Left lung (tissue), 10 donors: ENCODE measurements around the gene CCDC60. TPM values are rescaled to one million over a fixed set of nuclear protein-coding genes. Genes with fewer than 3 reads are reported as not detected.

Source experiments
- ATAC-seq: fragments of 200-7000 bp; cut with Tn5 transposase; one replicate; pipeline ENCODE4 v1.9.1; 2020; ENCODE audit warnings: moderate library complexity
- DNase-seq, 4 donors: peaks; one replicate each; pipeline ENCODE4 v3.0.0-alpha.2; 2013 to 2020
- H3K27ac ChIP-seq, 2 donors: fragments of 200-600 bp; sonication (generic) in 1 of 2; one replicate each; pipeline versions ENCODE4 v1.5.0 to v1.8.0; 2020 to 2021
- H3K27me3 ChIP-seq, 2 donors: fragments of 200-600 bp; sonication (generic) in 1 of 2; one replicate each; pipeline versions ENCODE4 v1.5.0 to v1.8.0; 2020 to 2021
- H3K36me3 ChIP-seq, 2 donors: fragments of 200-600 bp; sonication (generic) in 1 of 2; one replicate each; pipeline versions ENCODE4 v1.5.0 to v1.8.0; 2020 to 2021
- H3K4me1 ChIP-seq, 2 donors: fragments of 200-600 bp; one replicate each; pipeline ENCODE4 v1.8.0; 2021
- H3K4me3 ChIP-seq, 2 donors: fragments of 200-600 bp; sonication (generic) in 1 of 2; one replicate each; pipeline versions ENCODE4 v1.5.0 to v1.8.0; 2020 to 2021; ENCODE audit warnings: mild to moderate bottlenecking in 1 of 2
- H3K9me3 ChIP-seq, 2 donors: fragments of 200-600 bp; sonication (generic) in 1 of 2; one replicate each; pipeline versions ENCODE4 v1.5.0 to v1.8.0; 2020 to 2021
- CTCF ChIP-seq, 2 donors: fragments of 200-600 bp; sonication (generic) in 1 of 2; IDR thresholded peaks; one replicate each; pipeline versions ENCODE4 v1.5.0 to v1.8.0; 2021; ENCODE audit warnings: antibody characterized with exemption in 2 of 2
- intact Hi-C, 2 donors: fragments of 100-400 bp; cut with DNase I; formaldehyde crosslinking; loops; one replicate each; pipeline versions ENCODE4 v1.11.2 to v1.14.2; 2022
- polyA plus RNA-seq, 6 donors: library from polyadenylated mRNA; unstranded; fragments of 120-200 nt; gene quantifications; one replicate each; pipeline ENCODE4 v1.2.1, GENCODE V29; 2013; ENCODE audit not compliant: insufficient read length in 6 of 6
- total RNA-seq, 2 donors: library from RNA; stranded (reverse); fragmentation: NEBNext Ultra II Directional; extraction: Animal tissue kit (Norgen Biotek cat#: 25700); gene quantifications; one replicate each; pipeline ENCODE4 v1.2.1, GENCODE V29; 2021
- donor health status: DM: no; HTN: yes; CAD: no.
- donor health status: DM: no; HTN: no; CAD: no.

The CCDC60 gene
- total and polyA plus RNA-seq, 8 donors, result 0.47 to 2.4 (median 1.8) TPM; not detected in 1

- no peak for DNase-seq
- H3K9me3 ChIP-seq, result no peaks in the 10 kb centered on the region
- ATAC-seq, result no peak
These were observed 71.8 kb downstream of the CCDC60 start for GRCh38 chr12:119406308-119406707.

GRCh38 chr12:119406811-119407210, 72.3 kb downstream of the CCDC60 start:
- intact Hi-C loops, result no loop called here
- no peaks in the 10 kb centered on the region for H3K4me1 ChIP-seq
- no peaks in the 10 kb centered on the region for H3K9me3 ChIP-seq
- ATAC-seq (no peak), DNase-seq (no peak)
- H3K4me3 ChIP-seq, result no peak overlapping the region
- no peaks in the 10 kb centered on the region for H3K27me3 ChIP-seq
- TF ChIP-seq CTCF (IDR thresholded peaks at IDR 0.05), result no peak
- H3K36me3 ChIP-seq, result no peaks in the 10 kb centered on the region
- H3K27ac ChIP-seq, result no peak overlapping the region

More at GRCh38 chr12:119406308-119406707, 71.8 kb downstream of the CCDC60 start:
- no peak for TF ChIP-seq CTCF (IDR thresholded peaks at IDR 0.05)
- no peaks in the 10 kb centered on the region for H3K27me3 ChIP-seq
- no peak overlapping the region for H3K27ac ChIP-seq
- H3K4me1 ChIP-seq, result no peaks in the 10 kb centered on the region
- H3K36me3 ChIP-seq, result no peaks in the 10 kb centered on the region
- intact Hi-C loops, result no loop called here
- no peak overlapping the region for H3K4me3 ChIP-seq

GRCh38 chr12:119409043-119409442, 74.5 kb downstream of the CCDC60 start:
- DNase-seq (no peak), ATAC-seq (peak; percentile 35)
- intact Hi-C loops, result no loop called here

GRCh38 chr12:119410396-119410795, 75.9 kb downstream of the CCDC60 start:
- TF ChIP-seq CTCF (IDR thresholded peaks at IDR 0.05), result no peak
- no peaks in the 10 kb centered on the region for H3K36me3 ChIP-seq
- no peaks in the 10 kb centered on the region for H3K4me1 ChIP-seq
- H3K27ac ChIP-seq, result no peak overlapping the region
- H3K9me3 ChIP-seq, result no peaks in the 10 kb centered on the region
- intact Hi-C loops, result loop anchor here in 1 of 2 donors (5.0 kb wide), 1 partner anchor 293 kb away; no protein-coding TSS in a partner anchor
- H3K27me3 ChIP-seq, result no peaks in the 10 kb centered on the region
- H3K4me3 ChIP-seq, result no peak overlapping the region
- ATAC-seq, result peak; percentile 20
- DNase-seq, result no peak

More at GRCh38 chr12:119409043-119409442, 74.5 kb downstream of the CCDC60 start:
- Histone ChIP-seq H3K27ac (no peak overlapping the region), H3K4me1 (no peaks in the 10 kb centered on the region), H3K27me3 (no peaks in the 10 kb centered on the region), H3K4me3 (no peak overlapping the region), H3K9me3 (no peaks in the 10 kb centered on the region), H3K36me3 (no peaks in the 10 kb centered on the region)
- no peak for TF ChIP-seq CTCF (IDR thresholded peaks at IDR 0.05)

- ATAC-seq (no peak), DNase-seq (peak in 2 of 4 donors; percentile 28 to 69)
- no peaks in the 10 kb centered on the region for H3K9me3 ChIP-seq
- H3K4me1 ChIP-seq, result no peaks in the 10 kb centered on the region
- TF ChIP-seq CTCF (IDR thresholded peaks at IDR 0.05), result no peak
- no peaks in the 10 kb centered on the region for H3K27me3 ChIP-seq
- no peak overlapping the region for H3K27ac ChIP-seq
- no peaks in the 10 kb centered on the region for H3K36me3 ChIP-seq
- no peak overlapping the region for H3K4me3 ChIP-seq
- intact Hi-C loops, result loop anchor here in 1 of 2 donors (5.0 kb wide), 1 partner anchor 295 kb away; no protein-coding TSS in a partner anchor
These were observed 77.8 kb downstream of the CCDC60 start for GRCh38 chr12:119412306-119412705.
